MM.1S (cell line): ENCODE data around the gene PAPPA.

Experiments
- DNase-seq: peaks from one replicate; pipeline ENCODE4 v3.0.0-alpha.2; 2015
- H2AFZ ChIP-seq: fragments of 300-600 bp; sonication (generic); 2 replicates; pipeline ENCODE4 v1.6.0; 2016; ENCODE audit warnings: antibody characterized with exemption, low read length
- H3F3A ChIP-seq: fragments of 300-600 bp; sonication (generic); 2 replicates; pipeline ENCODE4 v1.6.1; 2016; ENCODE audit warnings: mild to moderate bottlenecking, antibody characterized with exemption, low read length, moderate library complexity, mixed read lengths; ENCODE audit not compliant: insufficient read depth
- H3K27ac ChIP-seq: fragments of 300-600 bp; sonication (generic); 2 replicates; pipeline ENCODE4 v1.5.1; 2016; ENCODE audit warnings: mild to moderate bottlenecking, low read length
- H3K27me3 ChIP-seq: fragments of 300-600 bp; sonication (generic); replicated peaks from 2 replicates; pipeline ENCODE4 v1.6.0; 2016; ENCODE audit warnings: low read length; ENCODE audit not compliant: insufficient read depth
- H3K36me3 ChIP-seq: fragments of 300-600 bp; sonication (generic); replicated peaks from 2 replicates; pipeline ENCODE4 v1.6.1; 2016; ENCODE audit warnings: mild to moderate bottlenecking, low read length, mixed read lengths; ENCODE audit not compliant: insufficient read depth
- H3K4me1 ChIP-seq: fragments of 300-600 bp; sonication (generic); 2 replicates; pipeline ENCODE4 v1.6.1; 2016; ENCODE audit warnings: low read length, mixed read lengths
- H3K4me2 ChIP-seq: fragments of 300-600 bp; sonication (generic); 2 replicates; pipeline ENCODE4 v1.6.0; 2016; ENCODE audit warnings: low read depth, low read length
- H3K4me3 ChIP-seq: fragments of 300-600 bp; sonication (generic); 2 replicates; pipeline ENCODE4 v1.5.1; 2016; ENCODE audit warnings: low read length, mixed read lengths
- H3K79me2 ChIP-seq: fragments of 300-600 bp; sonication (generic); 2 replicates; pipeline ENCODE4 v1.6.1; 2016; ENCODE audit warnings: mixed run types, low read length, mixed read lengths
- H3K9ac ChIP-seq: fragments of 300-600 bp; sonication (generic); 2 replicates; pipeline ENCODE4 v1.6.1; 2016; ENCODE audit warnings: low read length, mixed read lengths
- H3K9me2 ChIP-seq: fragments of 300-600 bp; sonication (generic); replicated peaks from 2 replicates; pipeline ENCODE4 v1.6.1; 2016; ENCODE audit warnings: mild to moderate bottlenecking, low read length, mixed read lengths; ENCODE audit not compliant: insufficient read depth
- H3K9me3 ChIP-seq: fragments of 300-600 bp; sonication (generic); replicated peaks from 2 replicates; pipeline ENCODE4 v1.6.1; 2016; ENCODE audit warnings: mild to moderate bottlenecking, low read length, mixed read lengths; ENCODE audit not compliant: insufficient read depth
- H4K20me1 ChIP-seq: fragments of 300-600 bp; sonication (generic); 2 replicates; pipeline ENCODE4 v1.6.1; 2016; ENCODE audit warnings: mild to moderate bottlenecking, low read length, moderate library complexity, mixed read lengths; ENCODE audit not compliant: insufficient read depth
- EZH2 ChIP-seq: fragments of 300-600 bp; sonication (generic); optimal IDR thresholded peaks from 2 replicates; pipeline ENCODE3; 2017; ENCODE audit warnings: low read depth, mild to moderate bottlenecking, antibody characterized with exemption, low read length, mixed read lengths
- EZH2phosphoT487 ChIP-seq: fragments of 300-600 bp; sonication (generic); IDR thresholded peaks from 2 replicates; pipeline ENCODE4 v1.6.1; 2018; ENCODE audit warnings: antibody characterized with exemption, low read length
- TF ChIP-seq, protein P1 (sequence below): fragments of 300-600 bp; sonication (generic); IDR thresholded peaks from 2 replicates; pipeline ENCODE4 v1.5.1; 2016; ENCODE audit warnings: antibody characterized with exemption, low read length, mixed read lengths

The PAPPA gene

DNA sequence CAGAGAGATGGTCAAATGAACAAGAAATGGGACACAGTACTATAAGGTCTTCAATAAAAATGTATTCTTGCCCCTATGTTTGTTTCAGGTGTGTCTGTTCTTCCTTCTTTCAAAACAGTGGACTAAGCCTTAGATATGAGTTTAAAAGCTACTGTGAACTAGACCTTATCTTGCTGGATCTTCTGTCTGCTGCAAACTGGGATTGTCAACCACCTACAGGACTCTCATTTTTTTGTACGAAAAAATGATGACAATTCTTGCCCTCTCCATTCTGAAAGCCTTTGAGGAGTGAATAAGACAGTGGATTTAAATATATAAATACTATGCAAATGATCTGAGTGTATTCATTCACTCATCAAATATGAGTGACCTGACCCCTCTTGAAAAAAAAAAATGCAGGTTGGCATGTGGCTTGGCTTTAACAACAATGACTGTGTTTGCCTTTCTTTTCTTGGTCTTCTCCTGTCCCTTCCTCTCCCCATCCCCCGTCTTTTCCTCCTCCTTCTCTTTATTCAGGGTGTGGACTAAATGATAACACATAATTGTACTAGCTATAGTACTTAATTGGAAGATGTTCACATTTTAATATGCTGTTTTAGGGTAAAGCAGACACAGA is 298.0 kb downstream of the PAPPA start:
- DNase-seq, result no peak
- Histone ChIP-seq H2AFZ (no peak overlapping the region), H3K27me3 (no peaks in the 10 kb centered on the region), H3K36me3 (no peaks in the 10 kb centered on the region), H3F3A (no peaks in the 10 kb centered on the region), H4K20me1 (no peaks in the 10 kb centered on the region), H3K9me3 (no peaks in the 10 kb centered on the region), H3K9me2 (no peaks in the 10 kb centered on the region), H3K4me2 (no peak overlapping the region), H3K4me1 (no peaks in the 10 kb centered on the region), H3K9ac (no peak overlapping the region), H3K27ac (no peak overlapping the region), H3K4me3 (no peak overlapping the region), H3K79me2 (no peaks in the 10 kb centered on the region)
- TF ChIP-seq EZH2phosphoT487 (no peak), EZH2 (no peak)
- TF ChIP-seq, protein P1, sequence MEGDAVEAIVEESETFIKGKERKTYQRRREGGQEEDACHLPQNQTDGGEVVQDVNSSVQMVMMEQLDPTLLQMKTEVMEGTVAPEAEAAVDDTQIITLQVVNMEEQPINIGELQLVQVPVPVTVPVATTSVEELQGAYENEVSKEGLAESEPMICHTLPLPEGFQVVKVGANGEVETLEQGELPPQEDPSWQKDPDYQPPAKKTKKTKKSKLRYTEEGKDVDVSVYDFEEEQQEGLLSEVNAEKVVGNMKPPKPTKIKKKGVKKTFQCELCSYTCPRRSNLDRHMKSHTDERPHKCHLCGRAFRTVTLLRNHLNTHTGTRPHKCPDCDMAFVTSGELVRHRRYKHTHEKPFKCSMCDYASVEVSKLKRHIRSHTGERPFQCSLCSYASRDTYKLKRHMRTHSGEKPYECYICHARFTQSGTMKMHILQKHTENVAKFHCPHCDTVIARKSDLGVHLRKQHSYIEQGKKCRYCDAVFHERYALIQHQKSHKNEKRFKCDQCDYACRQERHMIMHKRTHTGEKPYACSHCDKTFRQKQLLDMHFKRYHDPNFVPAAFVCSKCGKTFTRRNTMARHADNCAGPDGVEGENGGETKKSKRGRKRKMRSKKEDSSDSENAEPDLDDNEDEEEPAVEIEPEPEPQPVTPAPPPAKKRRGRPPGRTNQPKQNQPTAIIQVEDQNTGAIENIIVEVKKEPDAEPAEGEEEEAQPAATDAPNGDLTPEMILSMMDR, result no peak
